ENCODE measurements around the gene KHDC4. TPM values are rescaled to one million over a fixed set of nuclear protein-coding genes. Genes with fewer than 3 reads are reported as not detected.

The KHDC4 gene
- total RNA-seq, 1 donor: 37.3 TPM

GRCh38 chr1:155920717-155921116 is 13.5 kb downstream of the KHDC4 start:
- no peak for DNase-seq (ENCODE audit: insufficient read length, low spot score, missing footprints)
- Histone ChIP-seq H4K20me1 (ENCODE audit: insufficient read depth, low read length) (peaks cover 12% of the 10 kb centered on the region), H2AFZ (ENCODE audit: low read length) (no peak overlapping the region), H3K9me3 (ENCODE audit: low read depth, low read length) (no peaks in the 10 kb centered on the region), H3K27ac (ENCODE audit: low read depth, low read length) (no peak overlapping the region), H3K36me3 (ENCODE audit: insufficient read depth, low read length) (peaks cover 90% of the 10 kb centered on the region), H3K4me2 (ENCODE audit: insufficient read depth, low read length) (no peak overlapping the region), H3K4me3 (ENCODE audit: insufficient read depth, low read length) (no peak overlapping the region), H3K4me1 (ENCODE audit: insufficient read depth, low read length) (no peaks in the 10 kb centered on the region), H3K27me3 (ENCODE audit: insufficient read depth, low read length) (no peaks in the 10 kb centered on the region), H3K79me2 (ENCODE audit: insufficient read depth, low read length) (peaks cover 34% of the 10 kb centered on the region)
- no peak for TF ChIP-seq CTCF (IDR thresholded peaks at IDR 0.05; ENCODE audit: extremely low read depth, low read depth, low read length)

GRCh38 chr1:155919801-155920200 is 14.4 kb downstream of the KHDC4 start:
- no peak overlapping the region for H2AFZ ChIP-seq (ENCODE audit: low read length)
- no peak for TF ChIP-seq CTCF (IDR thresholded peaks at IDR 0.05; ENCODE audit: extremely low read depth, low read depth, low read length)
- no peak overlapping the region for H3K4me3 ChIP-seq (ENCODE audit: insufficient read depth, low read length)
- no peak overlapping the region for H3K4me2 ChIP-seq (ENCODE audit: insufficient read depth, low read length)
- DNase-seq (ENCODE audit: insufficient read length, low spot score, missing footprints): no peak
- peaks cover 92% of the 10 kb centered on the region for H3K36me3 ChIP-seq (ENCODE audit: insufficient read depth, low read length)
- H3K79me2 ChIP-seq (ENCODE audit: insufficient read depth, low read length): peaks cover 31% of the 10 kb centered on the region
- no peaks in the 10 kb centered on the region for H3K27me3 ChIP-seq (ENCODE audit: insufficient read depth, low read length)
- H3K9me3 ChIP-seq (ENCODE audit: low read depth, low read length): no peaks in the 10 kb centered on the region
- H3K4me1 ChIP-seq (ENCODE audit: insufficient read depth, low read length): peaks cover under 1% of the 10 kb centered on the region
- H3K27ac ChIP-seq (ENCODE audit: low read depth, low read length): no peak overlapping the region
- H4K20me1 ChIP-seq (ENCODE audit: insufficient read depth, low read length): peaks cover 12% of the 10 kb centered on the region

DNA sequence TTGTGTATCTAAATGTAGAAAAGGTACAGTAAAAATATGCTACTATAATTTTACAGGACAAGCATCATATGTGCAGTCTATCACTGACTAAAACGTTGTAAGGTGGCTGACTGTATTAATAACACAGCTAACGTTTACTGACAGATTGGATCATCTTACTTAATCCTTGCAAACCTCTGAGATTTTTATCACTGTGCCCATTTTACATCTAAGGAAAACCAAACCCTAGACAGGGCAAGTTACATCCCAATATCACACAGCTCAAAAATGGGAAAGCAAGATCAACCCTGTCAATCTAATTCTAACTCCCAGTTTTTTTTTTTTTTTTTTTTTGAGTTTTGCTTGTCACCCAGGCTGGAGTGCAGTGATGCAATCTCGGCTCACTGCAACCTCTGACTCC is 15.6 kb downstream of the KHDC4 start:
- Histone ChIP-seq H3K79me2 (ENCODE audit: insufficient read depth, low read length) (peaks cover 31% of the 10 kb centered on the region), H2AFZ (ENCODE audit: low read length) (no peak overlapping the region), H4K20me1 (ENCODE audit: insufficient read depth, low read length) (peaks cover 12% of the 10 kb centered on the region), H3K9me3 (ENCODE audit: low read depth, low read length) (no peaks in the 10 kb centered on the region), H3K4me1 (ENCODE audit: insufficient read depth, low read length) (peaks cover 11% of the 10 kb centered on the region), H3K27ac (ENCODE audit: low read depth, low read length) (no peak overlapping the region), H3K4me3 (ENCODE audit: insufficient read depth, low read length) (no peak overlapping the region), H3K27me3 (ENCODE audit: insufficient read depth, low read length) (no peaks in the 10 kb centered on the region), H3K4me2 (ENCODE audit: insufficient read depth, low read length) (no peak overlapping the region), H3K36me3 (ENCODE audit: insufficient read depth, low read length) (peaks cover 93% of the 10 kb centered on the region)
- no peak for TF ChIP-seq CTCF (IDR thresholded peaks at IDR 0.05; ENCODE audit: extremely low read depth, low read depth, low read length)
- peak; percentile 19 for DNase-seq (ENCODE audit: insufficient read length, low spot score, missing footprints)

- no peak for TF ChIP-seq CTCF (IDR thresholded peaks at IDR 0.05; ENCODE audit: extremely low read depth, low read depth, low read length)
- Histone ChIP-seq H3K9me3 (ENCODE audit: low read depth, low read length) (no peaks in the 10 kb centered on the region), H3K36me3 (ENCODE audit: insufficient read depth, low read length) (peaks cover 75% of the 10 kb centered on the region), H3K4me2 (ENCODE audit: insufficient read depth, low read length) (no peak overlapping the region), H3K4me3 (ENCODE audit: insufficient read depth, low read length) (no peak overlapping the region), H3K27me3 (ENCODE audit: insufficient read depth, low read length) (no peaks in the 10 kb centered on the region), H4K20me1 (ENCODE audit: insufficient read depth, low read length) (no peaks in the 10 kb centered on the region), H2AFZ (ENCODE audit: low read length) (no peak overlapping the region), H3K4me1 (ENCODE audit: insufficient read depth, low read length) (peaks cover 37% of the 10 kb centered on the region), H3K27ac (ENCODE audit: low read depth, low read length) (peak overlapping the region; percentile 79), H3K79me2 (ENCODE audit: insufficient read depth, low read length) (peaks cover 24% of the 10 kb centered on the region)
- DNase-seq (ENCODE audit: insufficient read length, low spot score, missing footprints): peak; percentile 50
These were observed 20.1 kb downstream of the KHDC4 start for GRCh38 chr1:155913969-155914757.
